HuH-7 (cell line): ENCODE measurements around the gene RBM24.
"Not testable (repeated sequence)": the region's sequence is repeated elsewhere in the genome, so short reads cannot be mapped to it uniquely, and the experiment has no call there.

Experiments
- DNase-seq: peaks from one replicate; pipeline ENCODE4 v3.0.0; 2011; ENCODE audit warnings: low spot score

Gene RBM24

GRCh38 chr6:17291778-17292177 lies 10.6 kb downstream of the RBM24 start:
- DNase-seq: no peak

GRCh38 chr6:17292600-17293133 lies 11.5 kb downstream of the RBM24 start:
- no peak for DNase-seq

- DNase-seq: no peak
Measured at GRCh38 chr6:17293395-17293794, 12.2 kb downstream of the RBM24 start.

- no peak for DNase-seq
Measured at GRCh38 chr6:17297271-17298080, 16.3 kb downstream of the RBM24 start.

GRCh38 chr6:17298257-17298656 lies 17.1 kb downstream of the RBM24 start:
- no peak for DNase-seq

- DNase-seq: no peak
Measured at GRCh38 chr6:17299222-17299621, 18.1 kb downstream of the RBM24 start.

GRCh38 chr6:17299750-17300149 lies 18.6 kb downstream of the RBM24 start:
- DNase-seq: no peak

- no peak for DNase-seq
Measured at GRCh38 chr6:17300637-17301036, 19.5 kb downstream of the RBM24 start.

- no peak for DNase-seq
Measured at GRCh38 chr6:17303444-17303843, 22.3 kb downstream of the RBM24 start.

GRCh38 chr6:17305219-17306001 lies 24.2 kb downstream of the RBM24 start:
- no peak for DNase-seq

- DNase-seq: peak; percentile 44
Measured at GRCh38 chr6:17311595-17312311, 30.6 kb downstream of the RBM24 start.

- not testable (repeated sequence) for DNase-seq
Measured at GRCh38 chr6:17313238-17313637, 32.1 kb downstream of the RBM24 start.

GRCh38 chr6:17313971-17314370 lies 32.8 kb downstream of the RBM24 start:
- no peak for DNase-seq

GRCh38 chr6:17315262-17315661 lies 34.1 kb downstream of the RBM24 start:
- DNase-seq: no peak

GRCh38 chr6:17318435-17319165 lies 37.4 kb downstream of the RBM24 start:
- DNase-seq: no peak

GRCh38 chr6:17320266-17320665 lies 39.1 kb downstream of the RBM24 start:
- not testable (repeated sequence) for DNase-seq

GRCh38 chr6:17331238-17331637 lies 50.1 kb downstream of the RBM24 start:
- no peak for DNase-seq

GRCh38 chr6:17334265-17334664 lies 53.1 kb downstream of the RBM24 start:
- DNase-seq: no peak

- DNase-seq: no peak
Measured at GRCh38 chr6:17336425-17336824, 55.3 kb downstream of the RBM24 start.

GRCh38 chr6:17339308-17339670 lies 58.1 kb downstream of the RBM24 start:
- DNase-seq: no peak

- no peak for DNase-seq
Measured at GRCh38 chr6:17341117-17341805, 60.1 kb downstream of the RBM24 start.
